Duodenal mucosa (tissue), 2 donors: ENCODE measurements around the gene MACF1.

Experiments
- H3K27ac ChIP-seq: one replicate; pipeline ENCODE4 v1.7.0; 2013; ENCODE audit warnings: low read depth, low read length
- H3K27me3 ChIP-seq, 2 donors: one replicate each; pipeline ENCODE4 v1.7.0; 2013; ENCODE audit warnings: low read length in 2 of 2, control low read depth in 1 of 2; ENCODE audit not compliant: insufficient read depth in 2 of 2, control insufficient read depth in 1 of 2
- H3K36me3 ChIP-seq, 2 donors: one replicate each; pipeline ENCODE4 v1.7.0; 2013; ENCODE audit warnings: low read length in 2 of 2, control low read depth in 1 of 2; ENCODE audit not compliant: insufficient read depth in 2 of 2, control insufficient read depth in 1 of 2
- H3K4me1 ChIP-seq, 2 donors: one replicate each; pipeline ENCODE4 v1.7.0; 2013; ENCODE audit warnings: low read length in 2 of 2, control low read depth in 1 of 2; ENCODE audit not compliant: insufficient read depth in 2 of 2, control insufficient read depth in 1 of 2
- H3K4me3 ChIP-seq, 2 donors: one replicate each; pipeline ENCODE4 v1.7.0; 2013; ENCODE audit warnings: low read length in 2 of 2, low read depth in 1 of 2
- H3K9ac ChIP-seq, 2 donors: one replicate each; pipeline ENCODE4 v1.7.0; 2013; ENCODE audit warnings: low read length in 2 of 2, low read depth in 1 of 2
- H3K9me3 ChIP-seq, 2 donors: one replicate each; pipeline ENCODE4 v1.7.0; 2013; ENCODE audit warnings: low read length in 2 of 2, control low read depth in 1 of 2; ENCODE audit not compliant: control insufficient read depth in 1 of 2

MACF1 gene

DNA sequence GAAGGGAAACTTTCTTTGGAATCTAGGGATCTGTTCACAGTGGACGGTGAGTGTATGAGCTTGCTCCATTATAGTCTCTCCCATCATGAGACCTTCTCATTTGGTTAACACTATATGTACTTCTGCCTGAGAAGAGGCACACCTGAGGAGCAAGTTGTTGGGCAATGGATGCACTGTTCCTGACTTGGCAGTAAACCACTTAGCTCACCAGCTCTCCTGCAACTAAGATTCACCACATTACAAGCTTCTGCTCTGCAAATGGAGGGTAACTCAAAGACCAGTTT lies 10.2 kb downstream of the MACF1 start:
- Histone ChIP-seq H3K9ac (no peak overlapping the region), H3K27ac (no peak overlapping the region), H3K27me3 (no peaks in the 10 kb centered on the region), H3K4me1 (peaks cover 23 to 26% of the 10 kb centered on the region in 2 donors), H3K9me3 (no peaks in the 10 kb centered on the region), H3K4me3 (peak overlapping the region; percentile 58 to 64), H3K36me3 (no peaks in the 10 kb centered on the region)

DNA sequence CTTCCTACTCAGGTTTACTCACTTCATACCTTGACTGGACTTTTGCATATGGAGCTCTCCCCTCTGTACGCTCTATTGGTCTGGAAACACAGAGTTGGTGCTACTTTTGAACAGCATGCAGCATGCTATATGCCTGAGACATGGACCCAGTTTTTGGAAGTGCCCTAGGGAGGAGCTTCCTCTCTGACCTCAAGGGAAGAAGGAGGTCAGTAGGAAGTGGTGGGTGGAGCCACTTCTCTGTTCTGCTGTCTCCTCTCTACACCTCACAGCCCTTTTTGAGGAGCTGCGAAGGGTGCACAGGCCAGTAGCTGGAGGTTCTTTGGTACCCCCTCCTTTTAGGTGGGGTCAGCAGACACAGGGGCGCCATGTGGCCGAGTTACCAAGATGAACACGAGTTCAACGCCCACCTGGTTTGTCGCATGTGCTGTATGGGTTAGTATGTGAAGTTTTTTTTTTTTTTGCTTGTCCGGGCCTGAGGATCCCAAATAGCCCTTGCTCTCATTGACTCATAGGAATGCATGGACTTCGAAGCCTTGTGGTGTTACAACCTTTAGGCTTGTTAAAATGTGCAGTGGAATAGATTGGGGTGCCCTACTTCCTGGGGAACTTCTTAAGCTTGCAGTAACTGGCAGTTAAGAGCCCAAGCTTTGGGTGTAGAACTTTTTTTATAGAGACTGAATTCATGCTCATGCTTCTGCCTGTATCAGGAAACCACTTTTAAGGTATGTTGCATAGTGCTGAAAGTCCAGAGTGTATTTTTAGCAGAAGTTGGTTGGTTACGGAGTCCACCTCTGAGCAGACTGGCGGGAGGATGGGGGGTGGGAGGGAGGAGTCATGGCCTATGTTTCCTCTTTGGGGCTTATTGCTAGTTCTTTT lies 10.7 kb downstream of the MACF1 start:
- H3K27me3 ChIP-seq, result no peaks in the 10 kb centered on the region
- no peak overlapping the region for H3K27ac ChIP-seq
- no peaks in the 10 kb centered on the region for H3K9me3 ChIP-seq
- peak overlapping the region; percentile 40 to 50 for H3K9ac ChIP-seq
- peak overlapping the region; percentile 58 to 64 for H3K4me3 ChIP-seq
- no peaks in the 10 kb centered on the region for H3K36me3 ChIP-seq
- H3K4me1 ChIP-seq, result peaks cover 23 to 26% of the 10 kb centered on the region in 2 donors

DNA sequence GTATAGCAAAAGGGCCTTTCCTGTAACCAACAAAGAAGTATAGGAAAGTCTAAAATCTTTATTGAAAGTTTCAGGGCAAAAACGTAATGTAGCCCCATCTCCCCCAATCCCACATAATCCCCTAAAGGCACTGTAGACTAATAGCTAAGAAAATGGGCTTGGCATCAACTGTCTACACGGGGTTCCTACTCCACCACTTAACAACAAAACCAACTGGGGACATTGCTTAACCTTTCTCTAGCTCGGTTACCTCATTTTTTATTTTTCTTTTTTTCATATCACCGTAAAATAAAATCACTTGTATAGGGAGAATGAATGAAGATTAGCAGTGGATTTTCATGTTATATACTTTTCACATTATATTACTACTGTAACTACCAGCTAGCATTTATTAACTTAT lies 12.3 kb downstream of the MACF1 start:
- H3K4me1 ChIP-seq, result peaks cover 23 to 39% of the 10 kb centered on the region in 2 donors
- peak overlapping the region in 1 of 2 donors; percentile 30 for H3K9ac ChIP-seq
- H3K27ac ChIP-seq, result no peak overlapping the region
- H3K27me3 ChIP-seq, result no peaks in the 10 kb centered on the region
- no peak overlapping the region for H3K4me3 ChIP-seq
- H3K9me3 ChIP-seq, result no peaks in the 10 kb centered on the region
- H3K36me3 ChIP-seq, result peaks cover 0 to 2% of the 10 kb centered on the region in 2 donors

DNA sequence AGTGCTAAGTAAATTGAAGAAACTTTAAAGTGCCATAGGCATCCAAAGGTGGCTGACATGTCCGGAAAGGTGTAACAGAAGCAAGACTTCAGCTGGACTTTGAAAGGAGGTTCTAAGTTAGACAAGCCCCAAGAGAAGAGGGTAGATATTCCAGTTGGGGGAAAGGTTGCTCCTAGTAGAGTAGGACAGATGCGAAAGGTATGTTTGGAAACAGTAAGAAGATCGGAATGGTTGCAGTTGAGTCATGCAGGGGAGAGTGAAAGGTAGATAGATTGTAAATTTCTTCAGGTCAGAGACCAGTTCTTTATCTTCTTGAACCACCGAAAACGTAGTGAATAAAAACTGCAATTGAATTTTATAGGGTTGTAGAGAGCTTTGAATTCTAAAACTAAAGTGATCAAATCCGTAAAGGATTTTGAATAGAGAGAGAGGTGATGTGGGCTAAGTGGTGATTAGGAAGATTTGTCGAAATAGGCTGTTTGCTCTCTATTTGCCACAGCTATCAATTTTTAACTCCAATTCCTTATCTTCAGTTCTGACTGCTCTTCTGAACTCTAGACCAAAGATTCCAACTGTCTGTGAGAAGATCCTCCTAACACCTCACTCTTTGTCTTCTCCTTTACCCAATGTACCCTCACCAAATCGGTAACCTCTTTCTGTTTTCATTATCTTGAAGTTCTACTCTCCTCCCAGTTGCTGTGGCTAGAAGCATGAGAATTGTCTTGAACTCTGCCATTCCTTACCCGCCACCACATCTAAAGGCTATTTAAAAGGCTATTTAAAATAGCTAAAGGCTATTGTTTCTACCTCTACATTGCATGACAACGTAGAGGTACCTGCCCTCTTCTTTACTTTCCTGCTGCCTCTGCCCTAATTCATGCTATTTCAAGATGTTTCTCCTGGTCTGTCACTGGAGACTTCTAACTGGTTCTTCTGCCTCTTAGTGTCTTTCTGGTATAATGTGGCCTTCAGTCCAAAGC lies 16.7 kb downstream of the MACF1 start:
- H3K9me3 ChIP-seq, result no peaks in the 10 kb centered on the region
- H3K36me3 ChIP-seq, result peaks cover 0 to 3% of the 10 kb centered on the region in 2 donors
- H3K4me3 ChIP-seq, result no peak overlapping the region
- peaks cover 0 to 12% of the 10 kb centered on the region in 2 donors for H3K4me1 ChIP-seq
- H3K27me3 ChIP-seq, result no peaks in the 10 kb centered on the region
- no peak overlapping the region for H3K27ac ChIP-seq
- H3K9ac ChIP-seq, result no peak overlapping the region

DNA sequence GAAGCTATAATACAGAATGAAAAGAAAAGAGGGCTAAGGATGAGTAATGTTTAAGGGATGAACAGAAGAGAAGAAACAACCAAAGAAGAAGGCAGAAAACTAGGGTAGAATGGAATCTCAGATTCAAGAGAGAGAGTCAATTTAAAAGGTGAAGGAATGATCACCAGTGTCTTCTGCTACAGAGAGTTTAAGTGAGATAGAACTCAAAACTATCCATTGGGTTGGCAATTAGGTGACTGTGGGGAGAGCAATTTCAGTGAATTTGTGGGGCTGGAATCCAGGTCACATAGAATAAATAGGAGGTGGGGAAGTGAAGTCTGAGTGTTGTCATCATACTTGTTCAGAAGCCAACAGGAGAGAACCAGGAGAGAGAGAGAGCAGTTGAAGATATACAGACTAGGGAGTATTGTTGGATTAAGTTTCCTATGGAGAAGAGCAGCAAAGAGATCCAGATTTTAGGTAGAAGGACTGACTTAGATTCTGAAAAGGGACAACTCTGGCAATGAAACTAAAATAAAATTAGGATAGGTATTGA lies 19.9 kb downstream of the MACF1 start:
- peaks cover 0 to 3% of the 10 kb centered on the region in 2 donors for H3K36me3 ChIP-seq
- no peak overlapping the region for H3K4me3 ChIP-seq
- no peaks in the 10 kb centered on the region for H3K9me3 ChIP-seq
- H3K9ac ChIP-seq, result no peak overlapping the region
- peaks cover 0 to 12% of the 10 kb centered on the region in 2 donors for H3K4me1 ChIP-seq
- H3K27ac ChIP-seq, result no peak overlapping the region
- no peaks in the 10 kb centered on the region for H3K27me3 ChIP-seq

DNA sequence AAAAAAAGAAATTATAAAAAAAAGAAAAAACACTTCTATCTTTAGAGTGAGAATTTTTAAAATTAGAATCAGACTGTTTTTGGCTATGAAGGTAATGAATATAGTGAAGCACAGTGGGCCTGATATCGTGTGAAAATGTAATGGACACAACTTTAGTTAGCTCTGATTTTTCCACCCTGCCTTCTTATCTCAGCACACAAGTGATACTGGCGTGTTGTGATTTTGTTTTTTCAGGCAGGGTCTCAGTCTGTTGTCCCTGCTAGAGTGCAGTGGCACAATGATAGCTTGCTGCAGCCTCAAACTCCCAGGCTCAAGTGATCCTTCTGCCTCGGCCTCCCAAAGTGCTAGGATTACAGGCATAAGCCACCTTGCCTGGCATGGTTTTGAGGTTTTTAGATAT lies 22.3 kb downstream of the MACF1 start:
- Histone ChIP-seq H3K4me3 (no peak overlapping the region), H3K9ac (no peak overlapping the region), H3K9me3 (no peaks in the 10 kb centered on the region), H3K27me3 (no peaks in the 10 kb centered on the region), H3K27ac (no peak overlapping the region), H3K4me1 (peaks cover 9 to 11% of the 10 kb centered on the region in 2 donors), H3K36me3 (peaks cover 0 to under 1% of the 10 kb centered on the region in 2 donors)

DNA sequence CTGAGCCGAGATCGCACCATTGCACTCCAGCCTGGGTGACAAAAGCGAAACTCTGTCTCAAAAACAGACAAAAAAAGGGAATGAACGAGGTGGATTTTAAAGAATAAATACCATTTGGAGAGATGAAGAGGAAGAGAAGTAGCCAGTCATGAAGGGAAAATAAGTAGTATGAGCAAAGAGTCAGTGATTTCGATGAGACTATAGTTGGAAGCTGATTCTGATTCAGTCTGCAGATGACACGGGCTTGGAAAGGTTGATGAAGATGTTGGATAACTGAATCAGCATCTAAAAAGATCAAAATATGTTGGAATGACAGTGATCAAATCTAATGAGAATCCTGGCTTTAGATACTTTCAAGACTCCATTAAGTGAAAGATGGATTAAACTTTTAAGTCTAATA lies 23.8 kb downstream of the MACF1 start:
- Histone ChIP-seq H3K27ac (no peak overlapping the region), H3K36me3 (peaks cover 0 to 8% of the 10 kb centered on the region in 2 donors), H3K4me3 (no peak overlapping the region), H3K4me1 (peaks cover 9 to 11% of the 10 kb centered on the region in 2 donors), H3K9ac (no peak overlapping the region), H3K27me3 (no peaks in the 10 kb centered on the region), H3K9me3 (no peaks in the 10 kb centered on the region)

DNA sequence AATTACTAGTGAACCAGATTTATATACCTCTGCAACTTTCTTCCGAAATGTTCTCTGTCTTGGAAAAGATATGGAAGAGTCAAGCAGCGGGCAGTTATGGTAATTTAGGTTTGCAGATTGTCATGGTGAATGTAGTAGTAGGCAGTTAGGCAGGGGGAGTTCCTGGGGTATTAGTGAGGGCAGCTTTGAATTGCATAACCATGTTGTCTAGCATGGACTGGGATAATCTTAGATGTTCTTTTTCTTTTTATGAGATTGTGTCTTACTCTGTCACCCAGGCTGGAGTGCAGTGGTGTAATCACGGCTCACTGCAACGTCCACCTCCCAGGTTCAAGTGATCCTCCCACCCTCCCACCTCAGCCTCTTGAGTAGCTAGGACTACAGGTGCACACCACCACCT lies 25.0 kb downstream of the MACF1 start:
- Histone ChIP-seq H3K4me3 (no peak overlapping the region), H3K4me1 (peaks cover 9 to 11% of the 10 kb centered on the region in 2 donors), H3K9me3 (no peaks in the 10 kb centered on the region), H3K36me3 (peaks cover 0 to 10% of the 10 kb centered on the region in 2 donors), H3K27me3 (no peaks in the 10 kb centered on the region), H3K9ac (no peak overlapping the region), H3K27ac (no peak overlapping the region)

DNA sequence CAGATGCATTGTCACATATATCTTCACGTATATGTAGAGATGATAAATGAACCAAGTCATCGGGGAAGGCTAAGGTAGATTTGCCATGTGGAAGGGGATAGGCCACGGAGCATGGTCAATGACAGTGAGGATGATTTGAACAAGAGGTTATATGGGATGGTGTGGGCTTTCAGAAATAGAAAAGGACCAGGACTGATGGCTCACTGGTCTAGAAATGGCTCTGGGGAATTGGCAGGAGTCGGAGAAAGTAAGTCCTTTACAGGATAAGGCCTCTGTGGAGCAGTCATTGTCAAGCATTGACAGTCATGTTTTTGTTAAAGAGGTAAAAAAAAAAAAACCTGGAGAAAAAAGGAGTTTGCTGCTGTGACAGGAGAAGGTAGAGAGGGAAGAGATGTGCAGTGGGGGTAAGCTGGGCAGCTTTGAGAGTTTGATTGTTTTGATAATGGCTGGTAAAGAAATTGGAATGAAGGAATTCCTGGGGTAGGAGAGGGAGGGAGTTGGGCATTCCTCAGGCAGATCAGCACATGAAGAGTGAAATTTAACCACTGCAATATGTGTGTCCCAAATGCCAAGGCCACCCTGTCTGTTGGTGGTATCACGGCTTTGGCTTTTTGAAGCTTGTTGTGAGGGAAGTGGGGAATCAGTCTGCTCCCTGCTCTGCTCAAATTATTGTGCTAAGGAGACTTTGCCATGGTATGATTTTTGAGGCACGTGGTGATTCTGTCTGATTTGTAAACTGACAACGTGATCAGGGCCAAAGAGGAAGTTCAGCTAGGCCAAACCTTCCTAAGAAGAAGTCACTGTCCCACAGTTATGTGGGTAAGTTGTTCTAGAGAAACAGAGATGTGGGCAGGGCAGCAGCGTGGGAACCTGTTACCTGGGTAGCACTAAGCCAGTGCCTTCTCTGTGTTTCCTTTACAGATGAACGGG lies 26.0 kb downstream of the MACF1 start:
- Histone ChIP-seq H3K9ac (no peak overlapping the region), H3K4me1 (peaks cover 9 to 11% of the 10 kb centered on the region in 2 donors), H3K9me3 (no peaks in the 10 kb centered on the region), H3K36me3 (peaks cover 0 to 10% of the 10 kb centered on the region in 2 donors), H3K4me3 (no peak overlapping the region), H3K27me3 (no peaks in the 10 kb centered on the region), H3K27ac (no peak overlapping the region)
